Renal cortex interstitium (tissue), 11 donors: ENCODE results near the gene FBXO36. TPM values are rescaled to one million over a fixed set of nuclear protein-coding genes. Genes with fewer than 3 reads are reported as not detected.
A peak's percentile ranks its signal among the peaks of the same experiment; 100 is the strongest.
"Not testable (repeated sequence)": the region's sequence is repeated elsewhere in the genome, so short reads cannot be mapped to it uniquely, and the experiment has no call there.

Experiments used
- DNase-seq, 11 donors: peaks; one replicate each; pipeline ENCODE4 v3.0.0-alpha.2; 2013; ENCODE audit warnings: low read depth in 9 of 11, low spot score in 4 of 11; ENCODE audit errors: extremely low read depth in 1 of 11
- polyA plus RNA-seq, 3 donors: library from polyadenylated mRNA; unstranded; fragments of 120-200 nt; gene quantifications; one replicate each; pipeline ENCODE4 v1.2.1, GENCODE V29; 2013; ENCODE audit not compliant: insufficient read length in 3 of 3

The FBXO36 gene
- polyA plus RNA-seq, 3 donors: 5.8 to 6.9 (median 6.4) TPM

GRCh38 chr2:229901819-229902218, 20.5 kb upstream of the FBXO36 start:
- no peak for DNase-seq

- no peak for DNase-seq
Measured at GRCh38 chr2:229903037-229903436, 19.3 kb upstream of the FBXO36 start.

- no peak for DNase-seq
Measured at GRCh38 chr2:229905601-229906000, 16.7 kb upstream of the FBXO36 start.

- DNase-seq: no peak
Measured at GRCh38 chr2:229909090-229909489, 13.2 kb upstream of the FBXO36 start.

GRCh38 chr2:229910147-229910831, 12.0 kb upstream of the FBXO36 start:
- no peak for DNase-seq

- peak in 1 of 11 donors; percentile 2 for DNase-seq
Measured at GRCh38 chr2:229910832-229911412, 11.4 kb upstream of the FBXO36 start.

- no peak for DNase-seq
Measured at GRCh38 chr2:229914171-229914570, 8.1 kb upstream of the FBXO36 start.

GRCh38 chr2:229917793-229918192, 4.5 kb upstream of the FBXO36 start:
- DNase-seq: no peak

GRCh38 chr2:229920011-229920641, 2.2 kb upstream of the FBXO36 start:
- DNase-seq: peak in 2 of 11 donors; percentile 7 to 10

- peak; percentile 25 to 65 (median 43) for DNase-seq
Measured at GRCh38 chr2:229921101-229921891, 1.0 kb upstream of the FBXO36 start.

- DNase-seq: peak; percentile 87 to 97 (median 94)
Measured at GRCh38 chr2:229921892-229922448, 333 bp upstream of the FBXO36 start, which contains the start of gene TRIP12. TSS of gene TRIP12 (minus strand) at chr2:229922009. CDS start at chr2:229880079, 41,930 bp downstream.

- not testable (repeated sequence) for DNase-seq
Measured at GRCh38 chr2:229924541-229924940, 2.2 kb downstream of the FBXO36 start.

- DNase-seq: no peak
Measured at GRCh38 chr2:229925201-229925600, 2.9 kb downstream of the FBXO36 start.

- no peak for DNase-seq
Measured at GRCh38 chr2:229927817-229928321, 5.6 kb downstream of the FBXO36 start.

GRCh38 chr2:229930656-229931055, 8.4 kb downstream of the FBXO36 start:
- DNase-seq: no peak

GRCh38 chr2:229931241-229931640, 8.9 kb downstream of the FBXO36 start:
- DNase-seq: no peak

GRCh38 chr2:229937537-229937936, 15.2 kb downstream of the FBXO36 start:
- DNase-seq: no peak

GRCh38 chr2:229942671-229943070, 20.4 kb downstream of the FBXO36 start:
- no peak for DNase-seq

- DNase-seq: no peak
Measured at GRCh38 chr2:229943171-229943570, 20.9 kb downstream of the FBXO36 start.
